DMS79 (cell line): ENCODE data around the gene NHSL2.
"Not testable (repeated sequence)": the region's sequence is repeated elsewhere in the genome, so short reads cannot be mapped to it uniquely, and the experiment has no call there.

Experiments used
- DNase-seq: peaks from one replicate; lab custom pipeline; 2025; lab: John Stamatoyannopoulos, UW

The NHSL2 gene

DNA sequence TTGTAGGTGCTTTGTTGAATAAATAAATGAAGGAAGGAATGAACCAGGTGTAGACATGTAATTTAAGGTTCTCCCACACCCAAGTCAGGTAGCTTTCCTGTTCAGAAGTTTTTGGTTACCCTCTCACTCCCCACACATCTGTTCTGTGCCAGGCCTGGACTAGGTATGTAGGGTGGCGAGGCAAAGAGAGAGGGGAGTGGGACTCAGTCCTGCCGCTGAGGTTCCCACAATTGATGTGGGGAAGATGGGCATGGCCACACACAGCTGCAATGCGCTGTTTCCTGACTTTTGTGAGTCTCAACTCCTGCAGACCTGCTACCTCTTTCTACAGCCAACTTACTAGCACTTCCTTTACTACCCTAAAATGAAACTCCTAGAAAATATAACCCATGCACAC is 132.2 kb downstream of the NHSL2 start:
- no peak for DNase-seq

DNA sequence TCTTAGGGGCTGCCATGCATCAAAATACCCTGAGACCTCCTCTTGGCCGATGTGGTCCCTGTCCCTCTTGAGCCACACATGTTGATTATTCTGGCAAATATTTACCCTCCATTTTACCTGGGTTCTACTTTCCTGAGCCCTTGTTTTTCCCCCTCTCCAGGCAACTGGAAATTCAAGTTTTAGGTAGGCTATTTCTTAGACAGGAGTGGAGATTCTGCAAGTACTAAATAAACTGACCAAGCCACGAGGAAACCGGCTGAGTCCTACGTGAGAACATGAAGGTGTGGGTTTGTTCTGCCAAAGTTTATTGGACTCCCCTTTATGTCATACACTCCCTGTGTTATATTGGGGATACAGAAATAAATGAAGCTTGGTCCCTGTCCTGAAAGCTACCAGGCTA is 133.0 kb downstream of the NHSL2 start:
- DNase-seq = no peak

DNA sequence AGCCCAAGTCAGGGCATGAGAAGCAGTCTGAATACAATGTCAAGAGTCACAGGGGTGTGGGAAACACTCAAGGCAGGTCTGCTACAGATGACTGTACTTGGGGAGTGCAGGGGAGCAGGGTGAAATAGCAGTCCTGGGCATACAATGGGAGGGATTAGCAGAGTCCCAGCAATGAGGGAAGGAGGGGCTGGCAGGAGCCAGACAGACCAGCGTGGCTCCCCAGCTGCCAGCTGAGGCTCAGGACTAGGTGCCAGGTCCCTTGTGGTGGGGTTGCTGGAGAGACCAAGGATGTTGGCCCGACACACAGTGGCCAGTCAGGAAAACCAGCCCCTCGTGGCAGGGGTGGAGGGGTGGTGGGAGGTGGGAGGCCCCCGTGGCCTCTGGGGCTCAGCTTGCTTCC is 134.5 kb downstream of the NHSL2 start:
- DNase-seq = no peak

DNA sequence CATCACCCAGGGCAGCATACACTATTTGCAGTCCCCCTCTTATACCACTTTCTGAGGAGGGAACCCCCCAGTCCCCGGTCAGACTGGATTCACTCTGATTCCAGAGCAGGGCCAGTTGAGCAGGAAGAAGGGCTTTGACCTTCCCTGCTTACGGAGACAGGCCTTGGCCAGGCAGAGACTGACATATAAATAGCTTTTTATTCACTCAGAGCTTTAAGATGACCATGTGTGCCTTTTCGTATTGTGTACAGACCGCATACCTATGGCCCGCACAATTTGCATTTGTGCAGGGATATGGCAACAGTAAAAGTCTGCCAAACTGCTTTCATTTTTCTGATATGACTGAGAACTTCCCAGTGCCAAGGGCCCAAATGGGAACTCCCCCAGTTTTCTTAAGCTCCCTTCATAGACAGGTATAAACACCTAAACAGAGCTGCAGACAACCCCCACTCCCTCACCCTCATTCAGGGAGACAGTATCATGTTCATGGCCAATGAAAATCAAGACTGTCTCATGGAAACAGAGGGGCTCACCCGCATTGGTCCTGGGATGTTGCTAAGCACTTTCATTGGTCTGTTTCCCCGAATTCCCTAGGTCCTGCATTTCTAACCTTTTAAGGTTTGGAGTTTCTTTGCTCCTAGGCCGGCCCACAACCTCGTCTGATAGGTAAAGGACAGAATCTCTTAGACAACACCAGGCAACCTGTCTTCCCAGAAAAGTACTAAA is 135.1 kb downstream of the NHSL2 start:
- no peak for DNase-seq

DNA sequence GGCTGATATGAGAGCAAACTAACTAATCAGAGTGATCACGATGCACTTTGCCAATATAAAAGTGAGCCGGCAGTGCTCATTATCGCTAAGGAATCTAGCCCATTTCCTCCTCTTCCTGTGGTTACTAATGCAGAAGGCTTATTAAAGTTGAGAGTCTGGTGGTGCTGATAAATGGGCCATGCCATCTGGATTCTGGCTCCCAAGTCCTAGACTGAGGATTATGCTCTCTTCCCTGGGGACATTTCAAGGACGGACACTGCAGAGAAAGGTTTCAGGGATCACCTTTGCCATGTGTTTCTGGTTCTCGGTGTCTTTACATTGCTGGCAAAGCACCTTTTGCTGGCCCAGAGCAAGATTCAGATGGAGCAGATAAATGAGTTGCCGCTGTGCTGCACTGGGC is 135.8 kb downstream of the NHSL2 start:
- DNase-seq = no peak

DNA sequence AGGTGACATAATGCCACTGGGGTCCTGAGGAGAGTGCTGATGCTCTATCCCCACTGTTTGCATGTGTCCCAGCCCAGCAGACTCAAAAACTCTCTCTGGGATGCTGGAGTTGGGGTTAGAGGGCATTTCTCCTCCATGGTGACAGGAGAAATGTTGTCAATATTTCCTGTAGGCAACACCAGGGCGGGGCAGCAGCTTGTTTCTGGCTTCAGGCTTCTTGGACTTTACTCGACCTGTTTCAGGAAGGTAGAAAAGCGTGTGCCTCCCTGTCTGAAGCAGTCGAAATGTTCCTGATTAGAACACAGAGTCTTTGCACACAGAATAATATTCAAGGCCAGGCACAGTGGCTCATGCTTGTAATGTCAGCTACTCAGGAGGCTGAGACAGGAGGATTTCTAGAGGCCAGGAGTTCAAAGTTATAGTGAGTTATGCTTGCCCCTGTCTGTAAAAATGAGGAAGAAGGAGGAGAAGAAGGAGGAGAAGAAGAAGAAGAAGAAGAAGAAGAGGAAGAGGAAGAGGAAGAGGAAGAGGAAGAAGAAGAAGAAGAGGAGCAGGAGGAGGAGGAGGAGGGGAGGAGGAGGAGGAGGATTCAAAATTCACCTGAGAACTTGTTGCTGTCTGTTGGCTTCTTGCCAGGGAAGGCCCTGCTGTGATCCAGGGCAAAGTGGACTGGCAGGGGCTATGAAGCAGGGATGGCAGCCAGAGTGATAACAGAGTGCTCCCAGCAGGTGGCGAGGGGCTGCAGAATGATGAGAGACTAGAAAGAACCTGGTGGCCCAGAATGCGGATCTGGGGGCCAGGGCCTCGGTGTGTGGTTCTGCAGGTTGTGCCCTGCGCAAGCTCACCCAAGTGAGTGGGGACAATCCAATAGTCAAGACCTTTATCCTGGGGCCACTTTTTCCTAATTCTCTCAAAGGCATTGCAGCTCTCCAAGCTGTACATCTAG is 138.1 kb downstream of the NHSL2 start:
- no peak for DNase-seq

DNA sequence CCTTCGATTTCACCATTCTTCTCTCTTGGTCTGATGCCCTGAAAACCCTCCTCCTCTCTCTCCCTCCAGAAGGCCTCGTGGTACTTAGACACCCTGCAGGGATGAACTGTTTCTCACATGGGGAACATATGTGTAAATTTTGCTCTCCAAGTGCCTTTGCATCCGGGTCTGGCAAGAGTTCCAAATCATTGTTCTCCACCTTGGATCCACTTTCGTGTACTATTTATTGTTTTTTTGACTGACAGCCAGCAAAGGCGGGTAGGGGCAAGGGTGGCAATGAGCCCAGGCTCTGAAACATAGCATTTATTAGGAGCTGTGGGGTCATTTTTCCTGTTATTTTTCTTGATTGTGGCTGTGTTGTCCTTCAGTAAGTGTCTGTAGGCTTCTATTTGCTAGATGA is 139.4 kb downstream of the NHSL2 start:
- no peak for DNase-seq

DNA sequence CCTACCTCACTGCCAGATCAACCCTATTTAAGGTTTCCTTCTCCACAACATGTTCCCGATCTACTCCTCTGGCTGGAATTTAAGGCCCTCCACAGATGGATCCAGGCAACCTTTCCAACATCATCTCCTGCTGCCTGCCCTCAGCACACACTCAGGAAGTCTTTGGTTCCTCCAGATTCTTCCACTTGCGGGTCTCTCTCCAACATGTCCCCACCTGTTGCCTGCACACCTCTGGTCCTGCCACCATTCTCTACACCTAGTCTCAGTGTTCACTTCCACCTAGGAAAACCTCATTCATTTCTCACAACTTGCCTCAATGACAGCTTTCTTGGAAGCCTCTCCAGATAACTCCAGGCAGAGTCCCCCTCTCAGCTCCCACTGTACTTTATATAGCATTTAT is 140.9 kb downstream of the NHSL2 start:
- DNase-seq = no peak

DNA sequence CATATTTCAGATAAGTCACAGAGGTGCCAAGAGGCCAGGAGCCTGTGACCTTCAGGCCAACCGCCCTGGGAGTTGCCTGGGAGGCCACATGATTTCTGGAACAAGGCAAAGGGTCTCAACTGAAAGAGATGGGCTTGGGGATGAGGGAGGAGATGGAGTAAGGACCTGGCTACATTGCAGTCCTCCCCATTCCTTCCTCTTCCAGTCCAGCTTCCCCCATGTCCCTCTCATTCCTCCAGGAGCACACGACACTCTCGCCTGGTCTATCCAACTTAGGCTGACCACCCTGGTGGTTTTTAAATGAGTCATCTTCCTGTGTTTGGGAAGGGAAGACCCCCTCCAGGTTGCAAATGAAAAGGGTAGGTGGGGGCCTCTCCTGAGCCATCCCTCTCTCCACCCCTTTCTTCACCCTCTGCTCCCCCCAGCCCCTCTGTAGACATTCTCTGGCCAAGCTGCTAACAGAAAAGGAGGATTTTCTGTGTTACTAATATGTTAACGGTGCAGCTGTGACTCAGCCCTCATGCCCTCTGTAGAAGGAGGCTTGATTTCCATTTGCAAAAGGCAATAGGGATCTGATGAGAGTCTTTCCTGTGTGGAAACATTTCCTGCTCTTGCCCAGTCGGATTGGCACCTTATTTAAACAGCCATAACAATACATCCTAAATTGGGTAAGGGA is 141.9 kb downstream of the NHSL2 start:
- no peak for DNase-seq

DNA sequence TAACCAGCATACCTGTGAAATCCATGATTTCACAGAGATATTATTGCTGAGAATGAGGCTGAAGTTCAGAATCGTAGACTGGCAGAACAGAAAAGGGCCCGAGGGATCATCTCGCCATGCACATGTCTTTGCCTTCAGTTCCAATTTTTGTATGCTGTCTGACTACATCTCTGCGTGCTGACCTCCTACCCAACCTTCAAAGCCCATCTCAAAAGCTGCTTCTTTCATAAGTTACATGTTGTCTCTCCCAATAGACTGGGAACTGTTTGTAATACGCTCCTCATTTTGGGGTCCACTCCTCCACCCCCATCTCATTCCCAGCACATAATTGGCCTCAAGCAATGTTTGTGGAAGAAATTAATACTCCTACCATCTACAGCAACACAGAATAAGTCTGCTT is 142.9 kb downstream of the NHSL2 start:
- DNase-seq = no peak

DNA sequence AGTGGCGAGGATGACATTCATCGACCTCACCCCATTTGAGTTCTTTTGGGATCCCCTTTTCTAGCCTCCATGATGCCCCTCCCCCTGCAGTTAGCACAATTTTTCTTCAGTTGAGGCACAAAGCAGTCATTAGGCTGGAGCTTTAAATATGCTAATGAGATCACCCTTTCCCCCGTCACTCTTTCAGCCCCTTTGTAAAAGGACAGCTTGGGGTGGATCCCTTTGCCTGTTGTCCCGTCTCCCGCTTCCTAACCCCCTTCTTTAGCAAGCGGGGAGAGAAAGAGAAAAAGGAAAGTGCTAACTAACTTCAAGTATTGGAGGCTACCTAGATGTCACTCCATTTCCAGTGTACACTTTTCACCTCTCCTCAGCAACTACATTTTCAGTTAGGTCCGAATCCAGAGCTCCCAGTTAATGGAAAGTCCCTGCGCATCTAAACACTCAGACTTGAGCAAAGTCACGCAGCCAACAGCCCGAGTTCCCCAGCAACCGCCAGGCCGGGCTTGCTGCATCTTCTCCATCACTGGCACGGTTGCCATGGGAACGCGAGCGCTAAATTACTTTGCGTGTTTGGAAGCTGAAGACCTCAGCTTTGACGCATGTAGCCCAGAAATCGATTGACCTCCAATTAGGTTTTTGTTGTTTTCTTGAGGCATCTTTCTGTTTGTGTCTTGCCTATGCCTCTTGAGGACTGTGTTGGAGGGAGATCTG is 144.3 kb downstream of the NHSL2 start:
- DNase-seq = no peak

DNA sequence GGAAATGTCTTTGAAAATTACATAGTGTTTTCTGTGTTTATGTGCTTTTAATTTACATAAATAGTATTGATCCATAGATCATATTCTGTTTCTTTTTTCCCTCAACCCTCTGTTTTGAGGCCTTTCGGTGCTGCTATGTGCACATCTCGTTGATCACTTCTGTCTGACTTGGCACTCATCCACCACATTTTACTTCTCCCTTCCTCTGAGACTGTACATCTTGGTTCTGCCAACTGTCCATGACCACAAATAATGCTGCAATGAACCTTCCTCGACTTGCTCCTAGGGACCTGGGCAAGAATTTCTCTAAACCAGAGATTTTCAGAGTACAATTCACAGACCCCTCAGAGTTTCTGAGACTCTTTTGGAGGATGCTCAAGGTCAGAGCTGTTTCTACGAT is 146.7 kb downstream of the NHSL2 start:
- no peak for DNase-seq

DNA sequence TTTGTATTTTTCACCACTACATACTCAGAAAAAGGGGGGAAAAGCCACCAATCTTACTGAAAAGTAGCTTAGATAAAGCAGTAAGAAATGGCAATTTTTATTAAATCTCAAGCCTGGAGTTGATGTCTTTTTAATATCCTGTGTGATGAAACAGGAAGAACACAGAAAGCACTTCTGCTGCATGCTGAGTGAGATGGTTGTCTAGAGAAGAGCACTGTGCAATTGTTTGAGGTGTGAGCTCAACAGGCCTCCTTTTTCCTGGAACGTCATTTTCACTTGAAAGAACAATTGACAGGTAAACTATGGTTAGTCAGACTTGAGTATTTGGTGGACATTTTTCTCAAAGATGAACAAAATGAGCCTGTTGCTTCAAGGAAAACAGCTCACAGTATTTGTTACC is 147.2 kb downstream of the NHSL2 start:
- DNase-seq = no peak

DNA sequence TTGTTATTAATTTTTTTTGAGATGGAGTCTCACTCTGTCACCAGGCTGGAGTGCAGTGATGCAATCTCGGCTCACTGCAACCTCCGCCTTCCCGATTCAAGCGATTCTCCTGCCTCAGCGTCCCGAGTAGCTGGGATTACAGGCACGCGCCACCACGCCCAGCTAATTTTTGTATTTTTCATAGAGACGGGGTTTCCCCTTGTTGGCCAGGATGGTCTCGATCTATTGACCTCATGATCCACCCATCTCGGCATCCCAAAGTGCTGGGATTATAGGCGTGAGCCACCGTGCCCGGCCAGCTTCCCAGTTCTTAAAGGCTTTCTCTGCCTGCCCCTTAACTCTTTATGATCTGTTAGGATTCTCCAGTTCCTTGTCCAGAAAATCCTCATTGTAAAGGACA is 147.7 kb downstream of the NHSL2 start:
- not testable (repeated sequence) for DNase-seq

DNA sequence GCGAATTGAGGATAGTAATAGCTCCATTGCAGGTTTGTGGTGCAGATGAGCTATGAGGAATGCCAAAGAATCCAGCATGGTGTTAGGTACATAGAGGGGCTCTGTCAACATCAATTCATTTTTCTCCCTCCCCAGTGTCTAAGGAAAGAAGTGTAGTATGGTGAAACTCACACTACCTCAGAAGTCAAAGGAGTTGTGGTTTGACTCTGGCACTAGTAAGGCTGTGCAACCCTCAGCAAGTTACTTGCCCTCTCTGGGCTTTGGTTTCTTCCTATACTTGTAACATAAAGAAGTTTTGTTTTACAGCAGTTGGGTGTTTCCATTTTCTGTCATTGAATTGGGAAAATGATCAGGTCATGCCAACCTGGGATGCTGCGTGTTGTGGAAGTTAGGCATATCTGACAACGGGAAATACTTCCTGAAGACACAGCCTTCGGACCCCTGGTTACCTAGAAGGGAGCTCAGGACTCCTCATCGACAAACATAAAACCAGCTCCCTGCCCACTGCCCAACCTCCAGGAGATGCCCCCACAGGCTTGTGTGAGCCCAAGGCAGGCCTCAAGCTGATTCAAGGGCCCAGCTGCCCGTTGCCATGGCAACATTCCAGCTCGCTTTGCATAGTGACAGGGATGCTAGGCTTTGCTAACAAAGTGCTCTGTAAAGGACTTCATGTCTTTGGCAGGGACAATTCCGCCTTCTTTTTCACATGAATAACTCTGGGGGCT is 149.7 kb downstream of the NHSL2 start:
- DNase-seq = peak; percentile 39

DNA sequence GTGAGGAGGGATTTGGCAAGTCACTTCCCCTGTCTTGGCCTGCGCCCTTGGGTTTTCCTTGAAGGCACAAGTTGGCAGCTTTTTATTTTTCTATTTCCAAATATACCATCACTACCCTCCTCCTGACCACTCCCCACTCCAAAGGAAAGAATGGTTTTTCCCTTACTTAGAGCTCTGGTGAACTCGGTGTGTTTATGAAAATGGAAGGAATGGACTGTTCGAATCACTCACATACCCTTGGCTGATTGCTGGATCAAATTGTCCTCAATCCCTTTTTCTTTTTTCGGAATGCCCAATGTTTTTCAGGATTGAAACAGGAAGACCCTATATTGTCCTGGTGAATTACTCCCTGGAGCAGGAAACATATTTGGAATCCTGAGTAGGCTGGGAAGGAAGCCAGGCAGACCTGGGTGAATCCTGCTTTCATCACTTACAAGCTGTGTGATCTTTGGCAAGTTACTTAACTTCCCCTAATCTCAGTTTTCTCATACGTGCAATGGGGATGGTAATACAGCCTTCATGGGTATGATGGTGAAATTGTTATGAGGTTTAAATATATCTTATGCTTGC is 150.4 kb downstream of the NHSL2 start:
- DNase-seq = no peak

DNA sequence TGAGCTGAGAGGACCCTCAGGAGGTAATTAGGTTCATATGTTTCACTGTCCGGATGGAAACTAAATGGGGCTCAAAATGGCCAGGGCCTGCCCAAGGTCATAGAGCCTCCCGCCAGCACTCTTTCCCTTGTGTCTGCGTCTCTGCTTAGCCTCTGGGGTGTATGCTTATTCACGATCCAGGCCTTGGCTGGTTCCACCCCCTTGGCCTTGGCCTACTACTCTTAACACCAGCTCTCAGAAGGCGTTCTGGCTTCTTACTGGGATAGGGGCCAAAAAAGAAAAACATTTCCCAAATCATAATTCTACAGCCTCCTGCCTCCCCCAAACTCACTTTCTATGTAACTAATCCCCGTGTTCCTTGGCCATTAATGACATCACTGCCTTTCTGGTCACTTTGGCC is 152.3 kb downstream of the NHSL2 start:
- no peak for DNase-seq

DNA sequence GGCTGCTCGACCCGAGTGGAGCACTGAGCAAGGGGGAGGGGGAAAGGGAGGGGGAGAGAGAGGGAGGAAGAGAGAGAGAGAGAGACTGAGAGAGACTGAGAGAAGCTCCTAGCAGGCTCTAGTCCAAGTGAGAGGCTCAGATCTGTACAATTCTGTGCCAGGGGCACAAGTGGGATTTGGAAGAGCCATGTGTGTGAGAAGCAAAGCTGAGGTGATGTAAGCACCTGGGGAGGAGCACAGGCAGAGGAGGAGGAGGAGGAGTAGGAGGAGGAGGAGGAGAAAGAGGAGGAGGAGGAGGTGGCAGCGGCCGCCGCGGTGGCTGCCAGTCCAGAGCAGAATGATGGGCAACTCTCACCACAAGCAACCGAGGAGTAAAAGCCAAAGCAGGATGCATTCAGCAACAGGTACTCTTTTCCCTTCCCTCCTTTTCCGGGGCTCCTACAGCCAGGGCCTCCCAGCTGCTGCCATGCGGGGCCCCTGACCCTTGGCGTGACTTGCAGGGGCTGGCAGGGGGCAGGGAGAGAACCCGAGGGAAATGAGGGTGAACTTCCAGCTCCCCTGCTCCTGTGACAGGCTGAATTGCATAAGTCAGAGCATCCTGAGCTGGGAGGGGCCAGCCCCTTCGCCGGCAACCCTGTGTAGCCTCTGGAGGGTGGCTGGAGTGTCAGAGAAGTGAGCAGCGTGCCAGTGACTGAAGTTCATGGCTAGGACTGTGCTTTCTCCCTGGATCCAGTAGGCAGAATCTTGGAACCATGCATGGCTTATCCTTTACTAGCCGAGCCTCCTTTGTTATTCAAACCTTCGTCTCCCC is 158.9 kb downstream of the NHSL2 start:
- DNase-seq = no peak

DNA sequence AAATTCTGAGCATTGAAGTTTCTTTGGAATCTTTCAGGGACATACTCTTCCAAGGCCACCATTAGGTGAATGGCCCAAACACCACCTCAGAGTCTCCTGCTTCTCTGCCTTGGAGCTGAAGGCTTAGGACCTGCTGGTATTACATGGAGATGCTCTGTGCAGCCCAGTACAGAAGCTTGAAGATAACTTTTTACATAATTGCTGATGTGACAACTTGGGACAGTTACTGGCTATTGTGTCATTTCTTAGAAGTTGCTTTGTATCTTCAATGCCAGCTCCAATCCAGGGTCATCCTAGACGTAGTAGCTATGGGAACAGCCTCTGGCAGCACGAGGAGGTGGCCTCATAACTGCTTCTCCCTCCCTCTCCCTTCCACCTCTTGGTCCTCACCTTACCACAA is 160.6 kb downstream of the NHSL2 start:
- no peak for DNase-seq

DNA sequence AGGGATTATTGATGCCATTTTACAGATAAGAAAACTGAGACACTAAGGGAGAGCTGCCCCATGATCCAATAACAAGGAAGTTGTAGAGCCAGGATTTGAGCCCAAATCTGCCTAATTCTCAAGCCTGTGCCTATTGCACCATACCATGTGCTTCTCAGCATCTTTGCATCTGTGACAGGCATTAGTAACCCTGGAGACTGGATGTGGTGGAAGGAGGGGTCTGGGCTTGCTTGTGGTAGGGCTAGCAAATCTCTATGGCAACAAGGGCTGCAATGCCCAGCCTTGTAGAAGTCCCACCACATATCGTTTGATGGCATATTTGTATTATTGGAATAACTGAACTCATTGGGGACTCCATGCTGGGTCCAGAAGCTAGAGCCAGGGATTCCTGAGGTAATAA is 163.0 kb downstream of the NHSL2 start:
- DNase-seq = no peak
